ENCODE results near the gene DDX24.

Gene DDX24

DNA sequence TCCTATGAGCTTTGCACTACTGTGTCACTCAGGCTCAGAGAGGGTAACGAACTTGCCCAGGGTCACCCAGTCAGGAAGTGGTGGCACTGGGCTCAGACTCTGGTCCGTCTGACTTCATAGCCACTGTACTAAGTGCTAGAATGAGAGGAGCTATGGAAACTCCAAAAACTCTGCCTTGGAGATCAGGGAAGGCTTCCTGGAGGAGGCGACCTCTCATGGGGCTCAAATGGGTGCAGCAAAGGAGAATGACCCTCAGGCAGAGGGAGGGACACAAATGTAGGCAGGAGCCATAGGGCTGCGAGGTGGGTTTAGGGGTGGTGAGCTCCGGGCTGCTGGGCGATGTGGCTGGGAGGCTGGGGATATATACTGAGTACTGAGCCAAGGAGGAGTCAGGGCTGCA is 80.7 kb downstream of the DDX24 start:
- TF ChIP-seq CTCF (IDR thresholded peaks at IDR 0.05; ENCODE audit: control insufficient read depth, extremely low read depth, insufficient read depth), result no peak
- no peak overlapping the region for H3K4me3 ChIP-seq (ENCODE audit: low read depth, low read length)
- DNase-seq (ENCODE audit: low read depth), result no peak

DNA sequence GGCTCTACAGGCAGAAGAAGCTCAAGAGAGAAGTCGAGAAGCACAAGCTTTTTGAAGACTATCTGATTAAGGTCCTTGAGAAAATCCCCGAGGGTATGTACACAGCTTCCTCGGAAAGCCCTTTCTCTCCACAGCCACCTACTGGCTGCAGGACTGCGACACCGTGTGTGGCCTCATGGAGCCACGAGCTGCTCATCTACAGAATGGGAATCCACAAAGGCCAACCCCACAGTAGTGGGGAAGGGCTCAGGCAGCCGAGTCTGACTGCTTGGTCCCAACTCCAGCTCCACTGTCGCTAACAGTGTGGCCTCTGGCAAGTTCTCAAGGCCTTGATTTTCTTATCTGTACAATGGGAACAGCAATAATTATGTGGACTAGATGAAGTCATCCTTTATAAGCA is 81.4 kb downstream of the DDX24 start:
- H3K4me3 ChIP-seq (ENCODE audit: low read depth, low read length), result no peak overlapping the region
- TF ChIP-seq CTCF (IDR thresholded peaks at IDR 0.05; ENCODE audit: control insufficient read depth, extremely low read depth, insufficient read depth), result no peak
- DNase-seq (ENCODE audit: low read depth), result no peak

DNA sequence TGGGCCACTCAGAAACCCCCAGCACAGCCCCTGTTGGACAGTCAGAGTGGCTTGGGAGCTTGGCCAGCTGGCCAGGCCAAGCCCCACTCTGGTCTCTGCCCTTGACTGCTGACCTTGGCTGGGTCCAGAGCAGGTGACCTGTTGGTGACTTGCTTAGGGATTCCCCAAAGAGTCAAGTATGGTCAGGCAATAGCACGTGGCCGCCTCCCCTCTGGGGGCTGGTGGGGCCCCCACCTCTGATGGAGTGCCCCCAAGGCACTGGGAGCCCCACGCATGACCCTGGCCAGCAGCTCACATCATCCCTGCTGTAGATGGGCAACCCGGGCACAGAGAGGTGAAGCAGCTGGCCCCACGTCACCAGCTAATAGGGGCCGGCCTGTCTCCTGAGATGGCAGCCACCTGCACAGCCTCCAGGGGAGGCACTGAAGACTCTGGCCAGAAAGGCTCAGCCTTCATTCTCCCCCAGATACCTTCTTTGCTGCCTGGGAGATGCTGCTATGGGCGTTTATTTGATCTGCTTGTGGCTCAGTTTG is 82.1 kb downstream of the DDX24 start:
- no peak overlapping the region for H3K4me3 ChIP-seq (ENCODE audit: low read depth, low read length)
- no peak for DNase-seq (ENCODE audit: low read depth)
- no peak for TF ChIP-seq CTCF (IDR thresholded peaks at IDR 0.05; ENCODE audit: control insufficient read depth, extremely low read depth, insufficient read depth)

Data from LNCaP clone FGC (cell line).